Epithelial cell of esophagus (primary cell): ENCODE measurements around the gene RTN4RL1.

ENCODE experiments used
- DNase-seq: peaks from one replicate; pipeline ENCODE4 v3.0.0; 2010; ENCODE audit warnings: low read depth
- H3K4me3 ChIP-seq: 2 replicates; pipeline ENCODE4 v1.5.1; 2011; ENCODE audit warnings: mild to moderate bottlenecking, low read length, control low read depth
- TF ChIP-seq, protein P1 (sequence below): IDR thresholded peaks from 2 replicates; pipeline ENCODE4 v1.5.1; 2011; ENCODE audit warnings: low read depth, mild to moderate bottlenecking, low read length, control low read depth, inconsistent platforms; ENCODE audit not compliant: insufficient read depth; ENCODE audit errors: missing control alignments

The RTN4RL1 gene

GRCh38 chr17:1956134-1956533, 69.0 kb downstream of the RTN4RL1 start:
- TF ChIP-seq, protein P1, sequence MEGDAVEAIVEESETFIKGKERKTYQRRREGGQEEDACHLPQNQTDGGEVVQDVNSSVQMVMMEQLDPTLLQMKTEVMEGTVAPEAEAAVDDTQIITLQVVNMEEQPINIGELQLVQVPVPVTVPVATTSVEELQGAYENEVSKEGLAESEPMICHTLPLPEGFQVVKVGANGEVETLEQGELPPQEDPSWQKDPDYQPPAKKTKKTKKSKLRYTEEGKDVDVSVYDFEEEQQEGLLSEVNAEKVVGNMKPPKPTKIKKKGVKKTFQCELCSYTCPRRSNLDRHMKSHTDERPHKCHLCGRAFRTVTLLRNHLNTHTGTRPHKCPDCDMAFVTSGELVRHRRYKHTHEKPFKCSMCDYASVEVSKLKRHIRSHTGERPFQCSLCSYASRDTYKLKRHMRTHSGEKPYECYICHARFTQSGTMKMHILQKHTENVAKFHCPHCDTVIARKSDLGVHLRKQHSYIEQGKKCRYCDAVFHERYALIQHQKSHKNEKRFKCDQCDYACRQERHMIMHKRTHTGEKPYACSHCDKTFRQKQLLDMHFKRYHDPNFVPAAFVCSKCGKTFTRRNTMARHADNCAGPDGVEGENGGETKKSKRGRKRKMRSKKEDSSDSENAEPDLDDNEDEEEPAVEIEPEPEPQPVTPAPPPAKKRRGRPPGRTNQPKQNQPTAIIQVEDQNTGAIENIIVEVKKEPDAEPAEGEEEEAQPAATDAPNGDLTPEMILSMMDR: no peak
- no peak overlapping the region for H3K4me3 ChIP-seq
- DNase-seq: no peak

DNA sequence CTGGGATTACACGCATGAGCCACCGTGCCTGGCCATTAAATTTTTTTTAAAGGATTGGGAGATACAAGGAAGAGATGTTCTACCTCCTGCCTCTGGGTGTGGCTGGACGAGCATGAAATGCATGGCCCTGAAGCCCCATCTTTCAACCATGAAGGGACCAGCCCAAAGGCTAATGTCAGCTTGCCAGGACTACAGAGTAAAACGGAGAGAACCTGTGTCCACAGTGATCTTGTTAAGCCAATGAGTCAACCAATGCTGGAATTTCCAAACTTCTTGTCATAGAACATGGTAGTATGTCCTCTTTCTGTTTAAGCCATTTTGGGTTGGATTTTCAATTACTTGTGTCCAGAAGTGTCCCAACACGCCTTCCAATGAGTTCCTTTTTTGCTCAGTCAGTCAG, 71.3 kb downstream of the RTN4RL1 start:
- DNase-seq: peak; percentile 57
- TF ChIP-seq, protein P1: no peak

DNA sequence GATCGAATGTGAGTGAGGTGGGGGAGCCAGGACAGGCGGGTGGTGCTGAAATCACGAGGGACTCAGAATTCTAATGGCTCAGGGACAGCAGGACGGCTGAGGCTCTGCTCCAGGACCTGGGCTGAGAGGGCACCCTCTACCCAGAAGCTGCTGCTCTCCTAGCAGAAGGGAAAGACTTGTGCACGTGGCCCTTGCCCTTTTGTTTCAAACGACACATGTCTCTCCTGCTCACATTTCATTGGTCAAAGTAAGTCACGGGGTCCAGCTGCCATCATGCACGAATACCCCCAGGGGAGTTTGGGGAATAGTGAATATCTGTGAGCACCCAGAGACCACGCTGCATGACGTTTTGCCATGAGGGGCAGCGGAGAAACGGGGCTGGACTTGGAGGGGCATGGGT, 73.2 kb downstream of the RTN4RL1 start:
- TF ChIP-seq, protein P1: no peak
- no peak overlapping the region for H3K4me3 ChIP-seq
- no peak for DNase-seq

More for the DNA sequence above, 71.3 kb downstream of the RTN4RL1 start:
- no peak overlapping the region for H3K4me3 ChIP-seq

- no peak for DNase-seq
- no peak overlapping the region for H3K4me3 ChIP-seq
- TF ChIP-seq, protein P1: no peak
Observed at GRCh38 chr17:1949754-1950153, 75.4 kb downstream of the RTN4RL1 start.

DNA sequence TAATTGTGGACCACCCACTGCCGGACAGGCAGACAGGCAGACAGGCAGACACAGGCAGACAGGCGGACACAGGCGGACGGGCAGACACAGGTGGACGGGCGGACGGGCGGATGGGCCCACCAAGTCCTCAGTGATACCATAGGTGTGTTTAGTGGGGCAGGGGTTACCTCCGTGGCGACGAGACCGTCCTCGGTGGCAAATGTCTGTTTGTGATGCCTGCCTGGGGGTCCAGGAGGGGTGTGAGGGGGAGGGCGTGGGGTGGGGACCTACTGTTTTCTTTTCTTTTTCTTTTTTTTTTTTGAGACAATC, 76.7 kb downstream of the RTN4RL1 start:
- H3K4me3 ChIP-seq: no peak overlapping the region
- TF ChIP-seq, protein P1: no peak
- DNase-seq: no peak

GRCh38 chr17:1947743-1948516, 77.2 kb downstream of the RTN4RL1 start:
- H3K4me3 ChIP-seq: no peak overlapping the region
- TF ChIP-seq, protein P1: no peak
- no peak for DNase-seq

DNA sequence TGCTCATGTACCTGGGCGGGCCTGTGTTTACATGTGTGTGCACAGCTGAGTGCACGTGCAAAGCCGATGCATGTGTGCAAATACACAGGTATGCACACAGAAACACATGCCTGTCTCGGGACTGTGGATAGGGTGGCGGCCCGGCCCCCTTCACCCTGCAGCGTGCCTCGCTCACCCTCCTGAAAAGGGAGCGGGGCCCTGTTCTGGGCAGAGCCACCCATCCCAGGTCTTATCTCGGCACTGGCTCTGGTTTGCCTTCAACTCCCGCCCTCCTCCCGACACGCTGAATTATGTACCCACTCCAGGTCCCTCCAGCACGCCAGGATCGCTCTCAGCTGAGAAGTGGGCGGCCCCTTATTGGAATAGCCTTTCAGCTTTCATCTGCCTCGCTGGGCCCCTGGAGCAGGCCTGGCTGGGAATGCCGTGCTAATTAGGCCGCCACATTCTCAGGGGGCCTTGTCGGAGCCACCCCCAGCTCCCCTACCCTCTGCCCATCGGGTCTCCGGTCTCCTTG, 77.8 kb downstream of the RTN4RL1 start:
- H3K4me3 ChIP-seq: no peak overlapping the region
- TF ChIP-seq, protein P1: no peak
- DNase-seq: no peak
